HCT116 (cell line): Measurements from ENCODE around the gene PEMT. TPM values are rescaled to one million over a fixed set of nuclear protein-coding genes. Genes with fewer than 3 reads are reported as not detected.

Source experiments
- ATAC-seq: fragments of 200-7000 bp; cut with Tn5 transposase; 2 replicates; pipeline ENCODE4 v1.9.1; 2020; ENCODE audit warnings: mild to moderate bottlenecking, moderate library complexity
- BruUV-seq: library from RNA; stranded (reverse); fragments of 400-500 nt; replicated peaks from 2 replicates; lab custom pipeline; 2021; lab: Mats Ljungman, UMichigan
- CTCF ChIA-PET: fragments of 300-600 bp; sonication (Branson Sonifier 250); formaldehyde crosslinking; loops from one replicate; lab custom pipeline; 2021; ENCODE audit warnings: antibody characterized with exemption; lab: Charles Lee
- POLR2A ChIA-PET: fragments of 300-600, 350-600 bp; sonication (Branson Sonifier 250); formaldehyde crosslinking; loops from one replicate; lab custom pipeline; 2021; ENCODE audit warnings: antibody characterized with exemption; lab: Charles Lee
- RAD21 ChIA-PET, 2 experiments: fragments of 300-600 bp; sonication (Branson Sonifier 250); formaldehyde crosslinking; loops; one replicate each; lab custom pipeline; 2023; ENCODE audit warnings: low total read pairs in 2 of 2; ENCODE audit not compliant: uncharacterized antibody in 2 of 2, unreplicated experiment in 2 of 2, low non-redundant PET in 1 of 2; lab: Charles Lee
- DNase-seq: peaks from one replicate; pipeline ENCODE4 v3.0.0-alpha.2; 2010; ENCODE audit warnings: low read depth, low spot score
- H2AFZ ChIP-seq: fragments of 200-600 bp; shearing (Covaris generic), sonication (generic); 2 replicates; pipeline ENCODE4 v1.6.1; 2017; ENCODE audit warnings: low read depth, mixed run types, mixed read lengths, antibody characterized with exemption, low read length; ENCODE audit not compliant: poor library complexity, severe bottlenecking
- H3K27ac ChIP-seq: 2 replicates; pipeline ENCODE4 v1.5.1; 2012; ENCODE audit warnings: low read depth, low read length
- H3K27me3 ChIP-seq: fragments of 200-600 bp; sonication (generic); 2 replicates; pipeline ENCODE4 v1.6.1; 2016; ENCODE audit warnings: mixed run types, low read length, mixed read lengths; ENCODE audit not compliant: insufficient read depth
- H3K36me3 ChIP-seq, 2 experiments: fragments of 200-500 bp in 1 of 2; fragments of 200-600 bp in 1 of 2; sonication (Bioruptor generic) in 1 of 2; sonication (generic) in 1 of 2; 2 replicates each; pipeline versions ENCODE4 v1.5.1 to v1.6.1; 2014 to 2016; ENCODE audit warnings: low read length in 2 of 2, inconsistent platforms in 1 of 2, mixed read lengths in 1 of 2, mixed run types in 1 of 2; ENCODE audit not compliant: insufficient read depth in 2 of 2, control insufficient read depth in 1 of 2
- H3K4me1 ChIP-seq, 2 experiments: fragments of 200-600 bp in 1 of 2; sonication (generic) in 1 of 2; 2 replicates each; pipeline versions ENCODE4 v1.5.1 to v1.6.1; 2012 to 2017; ENCODE audit warnings: low read length in 2 of 2, inconsistent platforms in 1 of 2, mild to moderate bottlenecking in 1 of 2, mixed read lengths in 1 of 2, mixed run types in 1 of 2, moderate library complexity in 1 of 2; ENCODE audit not compliant: insufficient read depth in 2 of 2, control insufficient read depth in 1 of 2
- H3K4me2 ChIP-seq: fragments of 200-600 bp; sonication (generic); 2 replicates; pipeline ENCODE4 v1.6.1; 2017; ENCODE audit warnings: mixed run types, low read length, mixed read lengths
- H3K4me3 ChIP-seq, 2 experiments: fragments of 200-600 bp in 1 of 2; sonication (generic) in 1 of 2; replicated peaks in 1 of 2; 2 replicates each; pipeline ENCODE4 v1.5.1; 2011 to 2016; ENCODE audit warnings: low read length in 2 of 2, control low read depth in 1 of 2, low read depth in 1 of 2, mild to moderate bottlenecking in 1 of 2, mixed read lengths in 1 of 2, mixed run types in 1 of 2
- H3K79me2 ChIP-seq: fragments of 200-600 bp; sonication (generic); 2 replicates; pipeline ENCODE4 v1.6.1; 2017; ENCODE audit warnings: mild to moderate bottlenecking, mixed run types, low read length, moderate library complexity, mixed read lengths; ENCODE audit not compliant: insufficient read depth
- H3K9ac ChIP-seq: fragments of 200-600 bp; sonication (generic); 2 replicates; pipeline ENCODE4 v1.6.1; 2016; ENCODE audit warnings: low read length, mixed read lengths
- H3K9me2 ChIP-seq: fragments of 200-600 bp; sonication (generic), shearing (Covaris generic); 2 replicates; pipeline ENCODE4 v1.6.1; 2017; ENCODE audit warnings: mixed run types, mild to moderate bottlenecking, moderate library complexity; ENCODE audit not compliant: insufficient read depth
- H3K9me3 ChIP-seq, 2 experiments: fragments of 200-500 bp in 1 of 2; fragments of 200-600 bp in 1 of 2; sonication (Bioruptor generic) in 1 of 2; sonication (generic) in 1 of 2; 2 replicates each; pipeline ENCODE4 v1.6.1; 2014 to 2017; ENCODE audit warnings: low read length in 2 of 2, mixed read lengths in 2 of 2, inconsistent platforms in 1 of 2, low read depth in 1 of 2, mild to moderate bottlenecking in 1 of 2, mixed run types in 1 of 2, moderate library complexity in 1 of 2; ENCODE audit not compliant: control insufficient read depth in 1 of 2, insufficient read depth in 1 of 2
- H4K20me1 ChIP-seq: fragments of 200-600 bp; sonication (generic), shearing (Covaris generic); 2 replicates; pipeline ENCODE4 v1.6.1; 2017; ENCODE audit warnings: mixed run types, mild to moderate bottlenecking, moderate library complexity; ENCODE audit not compliant: insufficient read depth
- ATF3 ChIP-seq: IDR thresholded peaks from 2 replicates; pipeline ENCODE4 v1.6.1; 2012
- CEBPB ChIP-seq: IDR thresholded peaks from 2 replicates; pipeline ENCODE4 v1.6.1; 2012; ENCODE audit warnings: low read depth
- CTCF ChIP-seq, 3 experiments: fragments of 200-600 bp in 1 of 3; sonication (generic) in 1 of 3; IDR thresholded peaks in 2 of 3; conservative IDR thresholded peaks in 1 of 3; 2 replicates each; pipeline ENCODE4 v1.5.1; 2012 to 2017; ENCODE audit warnings: low read depth in 2 of 3, low read length in 2 of 3, antibody characterized with exemption in 1 of 3, borderline replicate concordance in 1 of 3, control low read depth in 1 of 3, mild to moderate bottlenecking in 1 of 3, mixed read lengths in 1 of 3, mixed run types in 1 of 3, moderate library complexity in 1 of 3; ENCODE audit not compliant: insufficient read depth in 1 of 3
- EGR1 ChIP-seq: IDR thresholded peaks from 2 replicates; pipeline ENCODE4 v1.6.1; 2012; ENCODE audit warnings: low read depth
- ELF1 ChIP-seq: IDR thresholded peaks from 2 replicates; pipeline ENCODE4 v1.6.1; 2012; ENCODE audit warnings: low read depth, borderline replicate concordance
- EZH2 ChIP-seq: fragments of 200-600 bp; sonication (generic); IDR thresholded peaks from 2 replicates; pipeline ENCODE4 v1.6.1; 2017; ENCODE audit warnings: antibody characterized with exemption, mixed run types
- FOSL1 ChIP-seq: IDR thresholded peaks from 2 replicates; pipeline ENCODE4 v1.6.1; 2012; ENCODE audit warnings: low read depth
- POLR2A ChIP-seq: IDR thresholded peaks from 2 replicates; pipeline ENCODE4 v1.7.0; 2011; ENCODE audit warnings: borderline replicate concordance; ENCODE audit not compliant: insufficient read depth, insufficient read length; ENCODE audit errors: extremely low read depth
- POLR2AphosphoS5 ChIP-seq: IDR thresholded peaks from 2 replicates; pipeline ENCODE4 v1.6.1; 2011; ENCODE audit warnings: mild to moderate bottlenecking, low read depth, low read length, moderate library complexity
- RAD21 ChIP-seq: IDR thresholded peaks from 2 replicates; pipeline ENCODE4 v1.6.1; 2012; ENCODE audit warnings: low read depth, mild to moderate bottlenecking
- REST ChIP-seq: IDR thresholded peaks from 2 replicates; pipeline ENCODE4 v1.6.1; 2012; ENCODE audit warnings: low read depth
- SIN3A ChIP-seq: IDR thresholded peaks from 2 replicates; pipeline ENCODE4 v1.6.1; 2012; ENCODE audit warnings: low read depth
- SP1 ChIP-seq: IDR thresholded peaks from 2 replicates; pipeline ENCODE4 v1.6.1; 2012; ENCODE audit warnings: low read depth
- ZFX ChIP-seq: fragments of 450-650 bp; IDR thresholded peaks from 2 replicates; pipeline ENCODE4 v1.6.1; 2017
- intact Hi-C: fragments of 100-400 bp; cut with micrococcal nuclease; formaldehyde crosslinking; loops from 2 replicates; pipeline ENCODE4 v1.10.0; 2022
- total RNA-seq: library from RNA; stranded (reverse); gene quantifications from one replicate; pipeline ENCODE4 v1.2.1, GENCODE V29; 2021; ENCODE audit not compliant: unreplicated experiment

The PEMT gene
- total RNA-seq, 1 experiment from 2014 or later = 52.1 TPM

- TF ChIP-seq ZFX = no peak
- no peak for TF ChIP-seq EGR1
- TF ChIP-seq SP1 = no peak
- no peak for TF ChIP-seq POLR2AphosphoS5
- TF ChIP-seq CTCF (IDR thresholded peaks at IDR 0.05 in 2 of 3, conservative IDR thresholded peaks at IDR 0.05 in 1 of 3; ENCODE audit: borderline replicate concordance in 1 of 3, insufficient read depth in 1 of 3, low read depth in 2 of 3, low read length in 2 of 3) = no peak
- no peak for TF ChIP-seq POLR2A
Observed at GRCh38 chr17:17548044-17548443, 43.5 kb downstream of the PEMT start (continued).

- ATAC-seq (no peak), DNase-seq (no peak)
- Histone ChIP-seq H3K9ac (no peak overlapping the region), H3K27ac (no peak overlapping the region), H3K4me3 (no peak overlapping the region), H3K79me2 (no peaks in the 10 kb centered on the region), H3K36me3 (no peaks in the 10 kb centered on the region), H3K4me2 (no peak overlapping the region), H3K9me3 (no peaks in the 10 kb centered on the region), H3K27me3 (no peaks in the 10 kb centered on the region), H3K4me1 (no peaks in the 10 kb centered on the region), H2AFZ (no peak overlapping the region), H4K20me1 (no peaks in the 10 kb centered on the region), H3K9me2 (no peaks in the 10 kb centered on the region)
- BruUV-seq = no TSS peak
- intact Hi-C loops = no loop called here
- ChIA-PET RAD21 (no interaction called here), CTCF (interaction anchor here (0.8 kb wide), 1 partner anchor 21 kb away, joined by 3 read pairs; no protein-coding TSS in a partner anchor), POLR2A (no interaction called here)
- no peak for TF ChIP-seq SIN3A
- TF ChIP-seq RAD21 = no peak
- TF ChIP-seq REST = no peak
- TF ChIP-seq CEBPB = no peak
- TF ChIP-seq CTCF (IDR thresholded peaks at IDR 0.05 in 2 of 3, conservative IDR thresholded peaks at IDR 0.05 in 1 of 3; ENCODE audit: borderline replicate concordance in 1 of 3, insufficient read depth in 1 of 3, low read depth in 2 of 3, low read length in 2 of 3) = no peak
- no peak for TF ChIP-seq POLR2A
- TF ChIP-seq SP1 = no peak
- no peak for TF ChIP-seq ATF3
- no peak for TF ChIP-seq EGR1
- no peak for TF ChIP-seq ZFX
- no peak for TF ChIP-seq FOSL1
- no peak for TF ChIP-seq ELF1
- no peak for TF ChIP-seq EZH2
Observed at GRCh38 chr17:17547210-17547764, 44.2 kb downstream of the PEMT start.
